Measurements from ENCODE around the gene SAP30. TPM values are rescaled to one million over a fixed set of nuclear protein-coding genes. Genes with fewer than 3 reads are reported as not detected.

SAP30 gene
- total RNA-seq, 2 donors from 2014 or later = 25.4 to 27.3 TPM

DNA sequence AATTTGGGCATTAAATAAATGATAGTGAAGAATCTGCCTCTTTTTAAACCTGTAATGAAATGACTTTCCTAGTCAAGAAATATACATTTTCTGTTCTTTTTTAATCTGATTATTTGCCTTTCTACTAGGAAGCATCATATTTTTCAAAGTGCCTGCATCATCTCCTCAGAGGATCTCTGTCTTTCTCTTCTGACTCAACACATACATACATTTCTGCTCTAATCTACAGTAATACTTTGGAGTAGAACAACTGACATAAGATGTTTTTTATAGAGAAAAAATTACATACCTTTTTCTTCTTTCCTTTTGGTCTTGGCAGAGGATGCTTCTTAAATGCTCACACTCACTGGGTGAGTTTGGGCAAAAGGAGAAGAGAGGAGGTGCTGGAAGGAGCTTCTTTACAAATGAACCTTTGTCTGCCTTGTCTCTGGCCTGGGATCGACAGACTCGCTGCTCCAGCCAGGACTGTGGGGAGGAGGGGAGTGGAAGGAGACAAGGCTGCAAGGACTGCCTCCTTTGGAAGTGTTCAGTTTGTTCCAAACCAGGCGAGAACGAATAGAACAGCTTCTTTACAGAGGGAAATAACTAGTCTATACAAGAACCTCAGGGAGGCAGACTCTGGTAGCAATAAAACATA lies 28.1 kb downstream of the SAP30 start, which contains the start of gene SCRG1:
Gene SCRG1, minus strand, starts transcription at position 338 of the 637 bp plus-strand sequence. CDS start 7,702 bp downstream, outside the sequence.
- Histone ChIP-seq H3K36me3 (no peaks in the 10 kb centered on the region), H3K9me3 (no peaks in the 10 kb centered on the region), H3K27me3 (no peaks in the 10 kb centered on the region), H3K27ac (peak within 1 kb of the TSS in 1 of 2 donors; percentile 15), H3K4me3 (no peak within 1 kb of the TSS), H3K4me1 (no peaks in the 10 kb centered on the region)
- TF ChIP-seq, protein P1, sequence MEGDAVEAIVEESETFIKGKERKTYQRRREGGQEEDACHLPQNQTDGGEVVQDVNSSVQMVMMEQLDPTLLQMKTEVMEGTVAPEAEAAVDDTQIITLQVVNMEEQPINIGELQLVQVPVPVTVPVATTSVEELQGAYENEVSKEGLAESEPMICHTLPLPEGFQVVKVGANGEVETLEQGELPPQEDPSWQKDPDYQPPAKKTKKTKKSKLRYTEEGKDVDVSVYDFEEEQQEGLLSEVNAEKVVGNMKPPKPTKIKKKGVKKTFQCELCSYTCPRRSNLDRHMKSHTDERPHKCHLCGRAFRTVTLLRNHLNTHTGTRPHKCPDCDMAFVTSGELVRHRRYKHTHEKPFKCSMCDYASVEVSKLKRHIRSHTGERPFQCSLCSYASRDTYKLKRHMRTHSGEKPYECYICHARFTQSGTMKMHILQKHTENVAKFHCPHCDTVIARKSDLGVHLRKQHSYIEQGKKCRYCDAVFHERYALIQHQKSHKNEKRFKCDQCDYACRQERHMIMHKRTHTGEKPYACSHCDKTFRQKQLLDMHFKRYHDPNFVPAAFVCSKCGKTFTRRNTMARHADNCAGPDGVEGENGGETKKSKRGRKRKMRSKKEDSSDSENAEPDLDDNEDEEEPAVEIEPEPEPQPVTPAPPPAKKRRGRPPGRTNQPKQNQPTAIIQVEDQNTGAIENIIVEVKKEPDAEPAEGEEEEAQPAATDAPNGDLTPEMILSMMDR (IDR thresholded peaks at IDR 0.05) = no peak
- no peak for DNase-seq (ENCODE audit: low spot score)

DNA sequence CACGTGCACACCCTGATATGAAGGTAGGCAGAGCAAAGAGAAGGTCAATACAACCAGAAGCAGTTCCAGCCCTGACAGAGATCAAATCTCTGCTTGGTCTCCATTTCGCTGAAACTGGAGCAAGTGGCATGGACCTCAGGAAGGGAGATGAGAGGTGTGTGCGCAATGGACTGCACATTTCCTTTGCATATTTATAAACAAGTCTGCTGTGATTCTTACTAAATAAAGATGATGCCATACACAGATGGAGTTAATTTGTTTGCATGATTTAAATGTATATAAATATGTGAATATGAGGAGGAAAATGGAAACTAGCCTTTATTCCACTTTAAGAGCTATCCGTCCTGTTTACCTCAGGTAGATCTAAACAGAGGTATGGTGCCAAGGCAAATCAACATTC lies 30.3 kb downstream of the SAP30 start:
- no peaks in the 10 kb centered on the region for H3K4me1 ChIP-seq
- H3K4me3 ChIP-seq = no peak overlapping the region
- no peak overlapping the region for H3K27ac ChIP-seq
- peaks cover 3% of the 10 kb centered on the region for H3K36me3 ChIP-seq
- no peaks in the 10 kb centered on the region for H3K9me3 ChIP-seq
- no peaks in the 10 kb centered on the region for H3K27me3 ChIP-seq
- TF ChIP-seq, protein P1 (IDR thresholded peaks at IDR 0.05) = no peak
- DNase-seq (ENCODE audit: low spot score) = no peak

DNA sequence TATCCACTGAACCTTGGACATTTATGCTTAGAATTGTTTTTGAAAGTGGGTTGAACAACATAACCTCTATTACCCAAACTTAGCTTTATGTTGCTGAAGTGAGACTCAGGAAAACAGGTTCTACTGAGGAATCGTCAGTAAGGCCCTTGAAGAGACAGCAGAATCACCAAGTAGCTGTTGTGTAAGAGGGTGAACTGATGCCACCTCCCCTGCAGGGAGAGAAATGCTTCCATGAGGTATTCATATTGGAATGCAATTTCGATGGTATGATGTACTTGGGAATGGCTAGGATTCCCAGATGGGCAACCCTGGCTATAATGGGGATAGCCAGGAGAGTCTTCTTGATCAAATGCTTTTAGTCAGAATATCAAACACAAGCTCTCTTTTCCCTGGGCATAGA lies 32.3 kb downstream of the SAP30 start:
- no peak overlapping the region for H3K4me3 ChIP-seq
- H3K4me1 ChIP-seq = no peaks in the 10 kb centered on the region
- no peak overlapping the region for H3K27ac ChIP-seq
- H3K36me3 ChIP-seq = peaks cover 4% of the 10 kb centered on the region
- H3K9me3 ChIP-seq = no peaks in the 10 kb centered on the region
- TF ChIP-seq, protein P1 (IDR thresholded peaks at IDR 0.05) = no peak
- no peak for DNase-seq (ENCODE audit: low spot score)
- H3K27me3 ChIP-seq = no peaks in the 10 kb centered on the region

DNA sequence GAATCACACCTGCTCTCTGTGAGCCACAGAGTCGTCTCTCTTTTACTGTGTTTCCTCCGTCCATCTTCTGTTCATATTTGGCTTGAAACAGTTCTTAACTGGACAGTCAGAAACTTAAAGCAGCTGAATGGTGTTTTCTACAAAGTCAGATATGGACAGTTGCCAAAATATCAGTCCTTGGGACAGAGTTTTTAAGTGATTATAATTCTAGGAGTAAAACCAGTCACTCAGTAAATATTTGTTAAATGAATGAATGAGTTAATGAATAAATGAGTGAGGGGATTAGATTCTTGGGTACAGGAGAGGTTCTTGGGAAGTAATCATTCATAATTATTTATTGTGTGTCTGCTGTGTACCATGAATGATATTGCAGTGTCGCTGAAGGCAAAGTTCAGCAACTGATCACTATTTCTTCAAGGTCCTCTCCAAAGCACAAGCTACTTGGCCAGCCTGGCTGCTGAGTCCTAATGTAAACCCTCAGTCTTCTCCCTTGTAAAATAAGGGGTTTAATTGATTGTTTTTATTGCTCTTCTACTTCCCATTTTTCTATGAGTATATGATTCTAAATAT lies 33.6 kb downstream of the SAP30 start:
- Histone ChIP-seq H3K27ac (no peak overlapping the region), H3K9me3 (no peaks in the 10 kb centered on the region), H3K27me3 (no peaks in the 10 kb centered on the region), H3K4me3 (no peak overlapping the region), H3K36me3 (peaks cover 4% of the 10 kb centered on the region), H3K4me1 (no peaks in the 10 kb centered on the region)
- TF ChIP-seq, protein P1 (IDR thresholded peaks at IDR 0.05) = no peak
- no peak for DNase-seq (ENCODE audit: low spot score)

DNA sequence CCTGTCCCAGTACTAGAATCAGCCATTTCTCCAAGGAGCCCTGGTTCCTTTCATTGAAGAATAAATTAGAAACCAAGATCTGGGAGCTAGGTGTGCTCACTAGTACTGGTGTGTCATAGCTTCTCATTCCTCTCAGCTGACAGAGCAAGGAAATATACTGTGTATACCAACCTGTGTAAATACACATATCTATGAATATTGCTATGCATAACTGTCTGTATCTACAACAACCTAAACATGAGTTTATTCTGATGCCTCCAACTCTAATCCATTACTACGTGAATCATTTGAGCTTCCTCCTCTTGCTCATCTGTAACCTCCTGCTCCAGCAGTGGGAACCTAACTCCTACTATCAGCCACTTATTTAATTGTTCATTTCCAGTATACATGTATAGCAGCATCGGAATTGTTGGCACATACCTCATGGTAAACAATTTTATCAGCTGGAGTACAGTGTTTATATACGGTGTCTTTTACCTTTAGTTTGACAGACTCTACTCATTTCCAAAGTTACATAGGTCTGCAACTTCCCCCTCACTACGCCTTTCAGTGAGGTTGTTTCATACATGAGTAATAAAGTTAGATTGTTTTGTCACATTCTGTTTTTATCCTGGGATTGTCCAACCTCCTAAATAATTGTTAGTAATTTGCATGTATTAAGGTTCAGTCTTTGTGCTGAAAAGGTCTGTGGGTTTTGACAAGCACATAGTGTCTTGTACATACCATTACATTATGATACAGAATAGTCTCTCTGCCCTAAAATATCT lies 35.3 kb downstream of the SAP30 start:
- TF ChIP-seq, protein P1 (IDR thresholded peaks at IDR 0.05) = no peak
- no peak overlapping the region for H3K4me3 ChIP-seq
- no peak overlapping the region for H3K27ac ChIP-seq
- peaks cover 4% of the 10 kb centered on the region for H3K36me3 ChIP-seq
- no peaks in the 10 kb centered on the region for H3K9me3 ChIP-seq
- no peak for DNase-seq (ENCODE audit: low spot score)
- peaks cover 0 to 14% of the 10 kb centered on the region in 2 donors for H3K4me1 ChIP-seq
- H3K27me3 ChIP-seq = no peaks in the 10 kb centered on the region

All from right atrium auricular region (tissue), 2 donors.